Femur (tissue), 1 donor: ENCODE data around the gene TBC1D22A.
"Not testable (repeated sequence)": the region's sequence is repeated elsewhere in the genome, so short reads cannot be mapped to it uniquely, and the experiment has no call there.

ENCODE experiments used
- DNase-seq: peaks from one replicate; pipeline ENCODE4 v3.0.0-alpha.2; 2017

Gene TBC1D22A

GRCh38 chr22:46977656-46978343 is 215.3 kb downstream of the TBC1D22A start:
- no peak for DNase-seq

GRCh38 chr22:46978668-46979067 is 216.2 kb downstream of the TBC1D22A start:
- not testable (repeated sequence) for DNase-seq

DNA sequence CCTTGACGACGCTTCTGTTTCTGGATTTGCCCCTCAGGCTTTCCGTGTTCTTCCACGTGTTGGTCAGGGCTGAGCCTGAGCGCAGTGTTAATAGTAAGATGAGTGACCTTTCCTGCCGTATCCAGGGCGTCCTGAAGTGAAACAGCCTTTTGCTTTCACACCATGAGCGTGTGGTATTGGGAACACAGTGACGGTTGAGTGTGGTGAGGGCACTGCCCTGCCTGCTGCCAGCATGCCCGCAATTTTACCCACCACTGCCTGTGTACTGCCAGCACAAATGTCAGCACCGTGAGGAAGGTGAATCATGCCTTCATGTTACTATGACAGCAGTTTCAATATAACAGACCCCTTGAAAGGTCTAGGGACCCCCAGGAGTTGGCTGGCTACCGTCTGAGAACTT is 217.1 kb downstream of the TBC1D22A start:
- DNase-seq, result no peak

- DNase-seq, result no peak
Measured at GRCh38 chr22:46980392-46980791, 217.9 kb downstream of the TBC1D22A start.

- DNase-seq, result no peak
Measured at GRCh38 chr22:46982635-46983034, 220.2 kb downstream of the TBC1D22A start.

DNA sequence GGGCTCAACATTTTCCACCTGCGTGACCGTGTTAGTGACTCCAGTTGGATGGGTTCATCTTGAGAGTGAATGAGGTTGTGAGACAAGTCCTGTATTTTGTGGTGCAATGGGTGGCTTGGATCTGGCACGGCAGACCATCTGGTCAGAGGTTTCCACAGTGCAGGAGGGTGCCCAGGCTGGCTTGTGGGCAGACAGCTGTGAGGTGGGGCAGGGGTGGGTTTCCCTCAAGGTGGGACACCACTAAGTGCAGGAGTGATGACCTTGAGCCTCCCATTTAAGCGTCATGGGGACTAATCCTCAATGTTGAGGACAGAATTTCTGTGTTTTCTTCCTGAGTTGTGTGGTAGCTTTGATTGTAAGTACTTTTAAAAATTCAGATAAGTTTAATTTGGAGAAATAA is 220.6 kb downstream of the TBC1D22A start:
- no peak for DNase-seq

DNA sequence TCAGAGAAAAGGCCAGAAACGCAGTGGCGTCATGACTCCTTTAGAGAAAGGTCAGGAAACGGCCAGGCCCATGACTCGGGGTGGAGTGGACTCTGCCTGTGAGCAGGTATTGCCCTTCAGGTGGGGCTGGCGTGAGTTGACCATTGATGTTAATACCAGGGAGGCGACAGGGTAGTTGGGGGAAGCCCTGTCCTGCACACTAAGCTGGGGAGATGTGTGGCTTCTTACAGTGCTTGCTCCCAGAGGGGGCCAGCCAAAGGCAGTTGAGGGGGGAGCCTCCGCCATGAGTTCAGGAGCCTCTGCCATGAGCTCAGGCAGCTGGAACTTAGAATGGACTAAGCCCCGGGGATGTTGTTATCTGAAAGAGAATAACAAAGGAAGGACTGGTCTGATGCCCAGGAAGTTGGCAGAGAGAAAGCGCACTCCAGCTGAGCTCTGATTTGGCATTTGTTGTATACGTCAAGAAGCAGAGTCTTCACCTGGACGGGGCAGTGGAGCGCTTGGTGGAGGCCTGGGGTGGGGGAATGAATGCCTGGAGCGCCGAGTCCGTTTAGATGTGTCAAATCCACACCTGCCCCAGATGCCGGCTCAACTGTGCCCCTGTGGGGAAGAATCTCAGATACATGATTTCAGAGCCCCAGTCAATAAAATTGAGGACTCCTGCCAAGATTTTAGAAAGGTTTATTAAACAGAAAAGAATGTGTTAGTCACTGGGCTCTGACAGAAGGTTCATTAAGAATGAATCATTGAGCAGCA is 222.5 kb downstream of the TBC1D22A start:
- DNase-seq, result no peak

GRCh38 chr22:46985507-46985882 is 223.0 kb downstream of the TBC1D22A start:
- no peak for DNase-seq

DNA sequence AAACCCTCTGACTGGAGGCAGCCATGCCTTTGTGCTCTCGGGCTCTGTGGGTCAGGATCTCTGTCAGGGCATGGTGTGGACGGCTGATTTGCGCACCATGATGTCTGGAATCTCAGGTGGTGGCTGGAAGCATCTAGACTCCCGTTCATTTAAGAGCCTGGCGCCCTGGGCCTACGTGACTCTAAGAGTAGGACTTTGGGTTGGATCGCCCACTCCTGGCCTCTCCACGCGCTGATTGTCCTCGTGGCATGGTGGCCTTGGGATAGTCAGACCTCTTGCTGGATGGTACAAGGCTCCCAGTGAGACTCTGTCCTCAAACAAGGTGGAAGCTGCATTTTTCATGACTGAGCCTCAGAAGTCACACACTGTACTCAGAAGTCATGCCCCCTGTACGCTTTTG is 224.3 kb downstream of the TBC1D22A start:
- DNase-seq, result no peak

GRCh38 chr22:46990937-46991550 is 228.6 kb downstream of the TBC1D22A start:
- no peak for DNase-seq

- no peak for DNase-seq
Measured at GRCh38 chr22:46991666-46992065, 229.2 kb downstream of the TBC1D22A start.

DNA sequence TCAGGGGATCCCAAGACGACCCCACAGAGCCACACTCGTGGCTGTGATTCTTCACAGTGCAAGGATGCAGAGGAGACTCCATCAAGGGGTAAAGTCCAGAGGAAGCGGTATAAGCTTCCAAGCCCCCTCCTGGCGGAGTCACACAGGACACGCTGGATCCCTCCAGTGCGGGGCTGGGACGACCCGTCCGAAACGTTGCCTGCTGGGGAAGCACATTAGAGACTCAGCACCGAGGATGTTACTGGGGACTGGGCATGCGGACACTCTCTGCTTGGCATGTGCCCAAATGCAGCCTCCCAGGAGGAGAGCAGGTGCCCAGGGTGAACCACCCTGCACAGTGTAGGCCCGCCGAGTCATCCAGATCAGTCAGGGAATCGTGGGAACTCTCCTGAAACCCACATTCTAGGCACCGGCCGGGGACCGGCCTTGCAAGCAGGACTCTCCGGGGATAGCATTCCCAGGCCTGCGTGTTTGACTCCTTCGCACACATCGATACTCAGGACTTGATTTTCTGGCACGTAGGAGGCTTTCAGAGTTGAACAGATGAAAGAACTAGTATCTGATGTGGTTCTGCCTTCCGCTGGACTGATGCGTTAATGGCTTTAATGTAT is 229.8 kb downstream of the TBC1D22A start:
- no peak for DNase-seq

DNA sequence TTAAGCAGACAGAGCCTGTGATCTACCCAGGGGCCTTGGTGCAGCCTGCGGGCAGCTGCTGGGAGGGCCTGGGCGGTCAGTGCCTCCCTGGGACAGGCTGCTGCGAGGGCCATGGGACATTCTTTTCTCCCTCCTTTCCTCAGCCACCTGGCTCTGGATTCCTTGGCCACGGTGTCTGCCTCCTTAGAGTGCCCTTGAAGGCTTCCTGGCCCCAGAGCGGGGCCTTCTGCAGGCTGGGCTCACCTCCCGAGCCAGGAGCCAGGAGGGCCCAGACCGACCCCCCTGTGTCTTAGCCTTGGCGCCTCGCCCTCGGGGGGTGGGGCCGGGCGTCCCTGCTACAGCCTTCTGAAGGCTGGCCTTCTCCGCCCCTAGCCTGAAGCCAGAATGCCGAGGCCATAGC is 231.2 kb downstream of the TBC1D22A start:
- no peak for DNase-seq

- DNase-seq, result no peak
Measured at GRCh38 chr22:46994265-46994664, 231.8 kb downstream of the TBC1D22A start.

GRCh38 chr22:46994983-46995382 is 232.5 kb downstream of the TBC1D22A start:
- no peak for DNase-seq

DNA sequence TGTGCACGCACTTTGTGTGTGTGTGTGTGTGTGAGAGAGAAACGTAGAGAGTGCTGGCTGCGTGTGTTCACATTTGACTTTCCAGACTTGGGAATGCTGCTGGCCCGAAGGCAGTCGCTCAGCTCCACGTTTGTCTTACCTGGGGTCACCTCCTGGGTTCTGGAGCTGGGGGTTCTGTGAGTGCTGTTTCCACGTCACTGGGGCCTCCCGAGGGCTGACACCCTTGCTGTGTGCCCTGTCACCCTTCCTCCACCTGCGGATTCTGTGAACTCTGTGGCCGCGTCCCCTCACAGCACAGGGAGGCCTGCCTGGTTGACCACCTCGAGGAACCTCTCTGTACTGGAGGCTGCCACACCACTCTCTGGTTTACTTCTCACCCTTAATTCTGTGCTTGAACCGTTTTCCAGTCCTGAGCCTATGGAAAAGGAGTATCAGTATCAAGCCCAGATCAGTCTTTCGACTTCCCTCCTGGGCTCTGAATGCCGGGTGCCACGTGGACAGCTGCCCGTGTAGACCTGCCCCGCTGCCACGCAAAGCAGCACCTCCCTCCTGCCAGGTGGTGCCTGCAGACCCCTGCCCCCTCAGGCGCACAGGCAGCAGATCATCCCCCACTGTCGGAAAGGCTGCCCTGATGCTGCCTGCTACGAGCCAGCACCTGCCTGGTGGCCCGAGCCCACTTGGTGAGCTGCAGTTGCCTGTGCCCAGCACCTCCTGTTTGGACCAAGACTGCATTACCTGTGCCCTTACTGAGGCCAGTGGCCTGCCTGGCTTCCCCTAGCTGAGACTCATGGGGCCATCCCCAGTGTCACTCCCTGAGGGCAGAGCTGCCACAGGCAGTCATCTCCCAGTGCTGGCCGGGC is 233.3 kb downstream of the TBC1D22A start:
- no peak for DNase-seq

DNA sequence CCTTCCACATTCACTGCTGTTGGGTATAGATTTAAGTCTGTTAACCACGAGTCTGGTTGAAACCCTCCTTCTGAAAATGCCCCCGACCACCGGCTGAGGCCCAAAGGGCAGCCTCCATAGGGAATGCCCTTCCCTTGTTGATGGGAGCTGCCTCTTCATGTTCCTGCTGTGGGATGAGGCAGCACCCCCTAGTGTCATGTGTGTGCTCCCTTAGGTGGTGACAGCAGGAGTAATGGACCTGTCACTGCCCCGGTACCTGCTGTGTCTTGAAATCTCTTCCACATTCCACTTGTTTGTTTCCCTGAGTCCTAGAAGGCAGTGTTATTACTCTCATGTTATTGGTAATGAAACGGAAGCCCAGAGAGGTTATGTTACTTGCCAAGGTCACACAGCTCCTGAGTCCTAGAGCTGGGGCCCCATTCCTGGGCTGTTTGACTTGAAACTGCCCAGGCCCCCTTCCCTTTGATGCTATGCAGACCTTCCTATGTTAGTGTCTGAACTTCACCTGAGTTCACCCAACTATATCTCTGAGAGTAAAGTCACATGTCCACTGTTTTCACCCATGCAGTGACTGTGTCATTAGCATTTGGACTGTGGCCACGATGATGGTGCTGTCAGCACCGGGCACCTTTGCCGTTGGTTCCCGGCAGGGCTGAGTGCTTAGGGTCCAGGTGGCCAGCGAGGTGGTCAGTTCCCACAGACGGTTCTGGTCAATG is 234.3 kb downstream of the TBC1D22A start:
- DNase-seq, result no peak

GRCh38 chr22:46997311-46997970 is 235.0 kb downstream of the TBC1D22A start:
- DNase-seq, result no peak

DNA sequence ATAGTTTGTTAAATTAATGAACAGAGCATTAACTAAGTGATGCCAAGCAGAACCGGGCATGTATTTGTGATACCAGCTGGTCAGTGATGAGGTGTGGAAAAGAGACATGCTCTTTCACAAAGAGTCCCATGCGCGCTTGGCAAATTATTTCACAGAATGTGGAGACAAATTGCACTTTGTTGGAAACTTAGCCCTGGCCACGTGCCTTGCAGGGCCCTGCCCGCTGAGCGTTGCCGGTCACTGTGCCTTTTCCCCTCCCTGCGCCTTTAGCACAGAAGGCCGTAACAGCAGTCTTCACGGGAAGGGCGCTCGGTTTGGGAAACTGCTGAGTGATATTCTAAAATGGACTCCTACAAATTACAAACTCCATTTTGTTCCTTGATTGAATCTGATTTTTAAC is 235.9 kb downstream of the TBC1D22A start:
- no peak for DNase-seq

DNA sequence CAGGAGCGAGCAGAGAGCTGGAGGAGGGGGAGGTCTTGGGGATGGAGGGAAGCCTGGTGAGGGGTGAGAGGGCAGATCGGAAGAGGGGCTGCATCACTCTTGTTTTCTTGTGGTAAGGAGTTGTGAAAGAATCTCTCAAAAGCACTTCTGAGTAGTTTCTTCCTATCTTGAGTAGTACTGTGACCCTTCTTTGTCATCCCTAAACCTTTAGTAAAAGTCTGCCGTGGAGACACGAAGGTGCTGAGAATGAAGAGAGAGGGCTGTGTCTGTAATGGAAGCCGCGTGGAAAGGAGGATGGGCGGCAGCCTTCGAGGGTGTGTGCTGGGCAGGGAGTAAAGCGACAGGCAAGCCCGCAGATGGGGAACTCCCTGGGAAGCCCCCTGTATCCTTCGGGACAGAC is 237.8 kb downstream of the TBC1D22A start:
- no peak for DNase-seq

DNA sequence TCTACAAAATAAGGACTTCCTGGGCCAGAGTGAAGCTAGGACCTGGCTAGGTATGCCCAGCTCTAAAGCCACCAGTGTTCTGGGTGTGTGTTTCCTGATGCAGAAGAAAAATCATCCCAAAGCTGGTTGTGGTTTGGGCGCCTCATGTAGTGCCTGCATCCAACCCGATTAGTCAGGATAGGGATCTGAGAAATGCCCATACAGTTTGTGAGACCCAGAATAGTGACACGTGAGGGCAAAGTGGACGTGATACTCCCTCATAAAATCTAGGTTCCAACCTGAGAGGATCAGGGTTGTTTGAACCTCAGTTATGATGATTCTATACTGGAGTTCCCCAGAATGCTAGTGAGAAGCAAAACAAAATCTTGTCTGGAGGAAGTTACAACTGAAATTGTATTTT is 238.4 kb downstream of the TBC1D22A start:
- DNase-seq, result no peak

DNA sequence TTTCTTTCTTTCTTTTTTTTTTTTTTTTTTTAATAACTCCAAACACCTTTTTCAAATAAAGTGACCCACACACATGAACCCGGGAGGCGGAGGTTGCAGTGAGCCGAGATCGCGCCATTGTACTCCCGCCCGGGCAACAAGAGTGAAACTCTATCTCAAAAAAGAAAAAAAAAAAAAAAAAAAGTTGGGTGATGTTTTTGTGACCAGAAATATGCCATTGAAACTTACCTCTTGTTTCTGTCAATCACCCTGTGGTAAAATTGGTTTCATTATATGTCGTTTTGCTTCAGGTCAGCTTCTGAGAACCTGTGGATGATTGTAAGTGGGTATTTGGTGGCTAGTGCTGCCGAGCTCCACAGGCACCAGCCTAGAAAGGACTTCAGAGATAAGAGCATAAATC is 238.8 kb downstream of the TBC1D22A start:
- no peak for DNase-seq
